HCT116 (cell line): ENCODE results near the gene CACNA2D3. TPM values are rescaled to one million over a fixed set of nuclear protein-coding genes. Genes with fewer than 3 reads are reported as not detected.

Source experiments
- ATAC-seq: fragments of 200-7000 bp; cut with Tn5 transposase; 2 replicates; pipeline ENCODE4 v1.9.1; 2020; ENCODE audit warnings: mild to moderate bottlenecking, moderate library complexity
- BruUV-seq: library from RNA; stranded (reverse); fragments of 400-500 nt; replicated peaks from 2 replicates; lab custom pipeline; 2021; lab: Mats Ljungman, UMichigan
- CTCF ChIA-PET: fragments of 300-600 bp; sonication (Branson Sonifier 250); formaldehyde crosslinking; loops from one replicate; lab custom pipeline; 2021; ENCODE audit warnings: antibody characterized with exemption; lab: Charles Lee
- POLR2A ChIA-PET: fragments of 300-600, 350-600 bp; sonication (Branson Sonifier 250); formaldehyde crosslinking; loops from one replicate; lab custom pipeline; 2021; ENCODE audit warnings: antibody characterized with exemption; lab: Charles Lee
- RAD21 ChIA-PET, 2 experiments: fragments of 300-600 bp; sonication (Branson Sonifier 250); formaldehyde crosslinking; loops; one replicate each; lab custom pipeline; 2023; ENCODE audit warnings: low total read pairs in 2 of 2; ENCODE audit not compliant: uncharacterized antibody in 2 of 2, unreplicated experiment in 2 of 2, low non-redundant PET in 1 of 2; lab: Charles Lee
- DNase-seq: peaks from one replicate; pipeline ENCODE4 v3.0.0-alpha.2; 2010; ENCODE audit warnings: low read depth, low spot score
- H2AFZ ChIP-seq: fragments of 200-600 bp; shearing (Covaris generic), sonication (generic); 2 replicates; pipeline ENCODE4 v1.6.1; 2017; ENCODE audit warnings: low read depth, mixed run types, mixed read lengths, antibody characterized with exemption, low read length; ENCODE audit not compliant: poor library complexity, severe bottlenecking
- H3K27ac ChIP-seq: 2 replicates; pipeline ENCODE4 v1.5.1; 2012; ENCODE audit warnings: low read depth, low read length
- H3K27me3 ChIP-seq: fragments of 200-600 bp; sonication (generic); 2 replicates; pipeline ENCODE4 v1.6.1; 2016; ENCODE audit warnings: mixed run types, low read length, mixed read lengths; ENCODE audit not compliant: insufficient read depth
- H3K36me3 ChIP-seq, 2 experiments: fragments of 200-500 bp in 1 of 2; fragments of 200-600 bp in 1 of 2; sonication (Bioruptor generic) in 1 of 2; sonication (generic) in 1 of 2; 2 replicates each; pipeline versions ENCODE4 v1.5.1 to v1.6.1; 2014 to 2016; ENCODE audit warnings: low read length in 2 of 2, inconsistent platforms in 1 of 2, mixed read lengths in 1 of 2, mixed run types in 1 of 2; ENCODE audit not compliant: insufficient read depth in 2 of 2, control insufficient read depth in 1 of 2
- H3K4me1 ChIP-seq, 2 experiments: fragments of 200-600 bp in 1 of 2; sonication (generic) in 1 of 2; 2 replicates each; pipeline versions ENCODE4 v1.5.1 to v1.6.1; 2012 to 2017; ENCODE audit warnings: low read length in 2 of 2, inconsistent platforms in 1 of 2, mild to moderate bottlenecking in 1 of 2, mixed read lengths in 1 of 2, mixed run types in 1 of 2, moderate library complexity in 1 of 2; ENCODE audit not compliant: insufficient read depth in 2 of 2, control insufficient read depth in 1 of 2
- H3K4me2 ChIP-seq: fragments of 200-600 bp; sonication (generic); 2 replicates; pipeline ENCODE4 v1.6.1; 2017; ENCODE audit warnings: mixed run types, low read length, mixed read lengths
- H3K4me3 ChIP-seq, 2 experiments: fragments of 200-600 bp in 1 of 2; sonication (generic) in 1 of 2; replicated peaks in 1 of 2; 2 replicates each; pipeline ENCODE4 v1.5.1; 2011 to 2016; ENCODE audit warnings: low read length in 2 of 2, control low read depth in 1 of 2, low read depth in 1 of 2, mild to moderate bottlenecking in 1 of 2, mixed read lengths in 1 of 2, mixed run types in 1 of 2
- H3K79me2 ChIP-seq: fragments of 200-600 bp; sonication (generic); 2 replicates; pipeline ENCODE4 v1.6.1; 2017; ENCODE audit warnings: mild to moderate bottlenecking, mixed run types, low read length, moderate library complexity, mixed read lengths; ENCODE audit not compliant: insufficient read depth
- H3K9ac ChIP-seq: fragments of 200-600 bp; sonication (generic); 2 replicates; pipeline ENCODE4 v1.6.1; 2016; ENCODE audit warnings: low read length, mixed read lengths
- H3K9me2 ChIP-seq: fragments of 200-600 bp; sonication (generic), shearing (Covaris generic); 2 replicates; pipeline ENCODE4 v1.6.1; 2017; ENCODE audit warnings: mixed run types, mild to moderate bottlenecking, moderate library complexity; ENCODE audit not compliant: insufficient read depth
- H3K9me3 ChIP-seq, 2 experiments: fragments of 200-500 bp in 1 of 2; fragments of 200-600 bp in 1 of 2; sonication (Bioruptor generic) in 1 of 2; sonication (generic) in 1 of 2; 2 replicates each; pipeline ENCODE4 v1.6.1; 2014 to 2017; ENCODE audit warnings: low read length in 2 of 2, mixed read lengths in 2 of 2, inconsistent platforms in 1 of 2, low read depth in 1 of 2, mild to moderate bottlenecking in 1 of 2, mixed run types in 1 of 2, moderate library complexity in 1 of 2; ENCODE audit not compliant: control insufficient read depth in 1 of 2, insufficient read depth in 1 of 2
- H4K20me1 ChIP-seq: fragments of 200-600 bp; sonication (generic), shearing (Covaris generic); 2 replicates; pipeline ENCODE4 v1.6.1; 2017; ENCODE audit warnings: mixed run types, mild to moderate bottlenecking, moderate library complexity; ENCODE audit not compliant: insufficient read depth
- ATF3 ChIP-seq: IDR thresholded peaks from 2 replicates; pipeline ENCODE4 v1.6.1; 2012
- CBX3 ChIP-seq: IDR thresholded peaks from 2 replicates; pipeline ENCODE4 v1.6.1; 2012; ENCODE audit warnings: low read depth
- CEBPB ChIP-seq: IDR thresholded peaks from 2 replicates; pipeline ENCODE4 v1.6.1; 2012; ENCODE audit warnings: low read depth
- EGR1 ChIP-seq: IDR thresholded peaks from 2 replicates; pipeline ENCODE4 v1.6.1; 2012; ENCODE audit warnings: low read depth
- JUND ChIP-seq: IDR thresholded peaks from 2 replicates; pipeline ENCODE4 v1.6.1; 2012
- SIN3A ChIP-seq: IDR thresholded peaks from 2 replicates; pipeline ENCODE4 v1.6.1; 2012; ENCODE audit warnings: low read depth
- SRF ChIP-seq: IDR thresholded peaks from 2 replicates; pipeline ENCODE4 v1.6.1; 2012; ENCODE audit warnings: low read depth
- YY1 ChIP-seq: IDR thresholded peaks from 2 replicates; pipeline ENCODE4 v1.6.1; 2011; ENCODE audit warnings: low read length, low read depth, moderate library complexity, mild to moderate bottlenecking; ENCODE audit not compliant: insufficient replicate concordance; ENCODE audit errors: extremely low read depth
- ZFX ChIP-seq: fragments of 450-650 bp; IDR thresholded peaks from 2 replicates; pipeline ENCODE4 v1.6.1; 2017
- ZNF274 ChIP-seq: fragments of 200-500 bp; sonication (Bioruptor generic); IDR thresholded peaks from 2 replicates; pipeline ENCODE4 v1.6.1; 2014; ENCODE audit warnings: mild to moderate bottlenecking, low read depth, low read length, inconsistent platforms
- intact Hi-C: fragments of 100-400 bp; cut with micrococcal nuclease; formaldehyde crosslinking; loops from 2 replicates; pipeline ENCODE4 v1.10.0; 2022
- total RNA-seq: library from RNA; stranded (reverse); gene quantifications from one replicate; pipeline ENCODE4 v1.2.1, GENCODE V29; 2021; ENCODE audit not compliant: unreplicated experiment
- TF ChIP-seq, protein P1 (sequence below), 3 experiments: fragments of 200-600 bp in 1 of 3; sonication (generic) in 1 of 3; IDR thresholded peaks in 2 of 3; conservative IDR thresholded peaks in 1 of 3; 2 replicates each; pipeline ENCODE4 v1.5.1; 2012 to 2017; ENCODE audit warnings: low read depth in 2 of 3, low read length in 2 of 3, antibody characterized with exemption in 1 of 3, borderline replicate concordance in 1 of 3, control low read depth in 1 of 3, mild to moderate bottlenecking in 1 of 3, mixed read lengths in 1 of 3, mixed run types in 1 of 3, moderate library complexity in 1 of 3; ENCODE audit not compliant: insufficient read depth in 1 of 3

CACNA2D3 gene
- total RNA-seq, 1 experiment from 2014 or later = 0.20 TPM

DNA sequence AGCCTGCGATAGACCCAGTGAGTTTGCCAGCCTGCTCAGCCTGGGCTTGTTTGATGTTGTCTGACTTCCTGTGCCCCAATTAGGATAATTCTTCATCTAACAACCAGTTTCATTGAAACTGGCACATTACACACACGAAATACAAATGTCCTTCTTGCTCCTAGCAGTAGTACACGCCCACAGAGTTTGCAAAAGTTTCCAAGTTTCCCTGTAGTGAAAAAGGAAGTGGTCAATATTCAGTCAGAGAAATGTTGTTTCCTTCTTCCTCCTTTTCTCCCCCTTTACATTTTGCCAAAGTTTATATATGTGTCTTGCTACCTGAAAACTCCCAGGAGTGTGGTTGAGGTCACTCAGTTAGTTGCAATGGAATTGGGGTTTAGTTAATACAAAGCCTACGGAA lies 863.9 kb downstream of the CACNA2D3 start:
- CTCF ChIA-PET = no interaction called here
- RAD21 ChIA-PET = no interaction called here
- no peak overlapping the region for H2AFZ ChIP-seq
- no peak overlapping the region for H3K9ac ChIP-seq
- H4K20me1 ChIP-seq = no peaks in the 10 kb centered on the region; the same call in 1 of the 2 replicates
- POLR2A ChIA-PET = no interaction called here
- H3K4me3 ChIP-seq = no peak overlapping the region
- BruUV-seq = no TSS peak
- DNase-seq (no peak), ATAC-seq (no peak)
- H3K27ac ChIP-seq = no peak overlapping the region
- H3K27me3 ChIP-seq = no peaks in the 10 kb centered on the region
- H3K9me3 ChIP-seq = peaks cover 0 to 9% of the 10 kb centered on the region in 2 experiments; a peak in 2 of 4 replicates
- intact Hi-C loops = no loop called here
- no peaks in the 10 kb centered on the region for H3K4me1 ChIP-seq
- H3K4me2 ChIP-seq = no peak overlapping the region
- H3K36me3 ChIP-seq = no peaks in the 10 kb centered on the region
- TF ChIP-seq SRF = no peak
- TF ChIP-seq EGR1 = no peak
- TF ChIP-seq, all 23 proteins: peak for 0
- Histone ChIP-seq H3K9me2 (no peaks in the 10 kb centered on the region), H3K79me2 (no peaks in the 10 kb centered on the region)

DNA sequence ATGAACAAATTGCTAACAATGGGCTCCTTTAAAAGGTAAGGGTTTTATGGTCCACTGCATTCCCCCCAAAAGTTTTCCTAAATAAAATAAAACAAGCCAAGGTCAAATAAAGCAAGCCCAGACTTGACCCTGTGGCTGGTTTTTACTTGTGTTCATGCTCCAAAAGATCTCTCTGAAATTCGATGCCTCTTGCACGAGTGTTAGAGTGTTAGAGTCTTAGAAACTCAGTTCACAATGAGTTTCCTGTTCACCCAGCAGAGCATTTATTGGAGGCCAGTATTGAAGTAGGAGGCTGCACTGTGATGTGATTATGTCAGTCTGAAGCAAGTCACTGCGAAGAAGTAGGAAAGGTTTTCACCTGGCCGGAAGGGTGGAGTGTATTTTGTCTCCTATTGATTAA lies 865.4 kb downstream of the CACNA2D3 start:
- Histone ChIP-seq H3K9me3 (peaks cover 0 to 17% of the 10 kb centered on the region in 2 experiments; a peak in 2 of 4 replicates), H3K4me2 (no peak overlapping the region), H3K36me3 (no peaks in the 10 kb centered on the region), H4K20me1 (no peaks in the 10 kb centered on the region; the same call in 1 of the 2 replicates), H3K4me1 (no peaks in the 10 kb centered on the region), H2AFZ (no peak overlapping the region), H3K27ac (no peak overlapping the region), H3K9me2 (no peaks in the 10 kb centered on the region), H3K79me2 (no peaks in the 10 kb centered on the region), H3K9ac (no peak overlapping the region), H3K4me3 (no peak overlapping the region), H3K27me3 (no peaks in the 10 kb centered on the region)
- ChIA-PET POLR2A (no interaction called here), CTCF (no interaction called here), RAD21 (no interaction called here)
- no peak for DNase-seq
- no TSS peak for BruUV-seq
- ATAC-seq = no peak
- intact Hi-C loops = no loop called here
- TF ChIP-seq ATF3 (no peak), SIN3A (no peak), CEBPB (no peak), JUND (no peak), CBX3 (no peak), EGR1 (no peak), ZFX (no peak), ZNF274 (no peak), YY1 (no peak)
- TF ChIP-seq, protein P1, sequence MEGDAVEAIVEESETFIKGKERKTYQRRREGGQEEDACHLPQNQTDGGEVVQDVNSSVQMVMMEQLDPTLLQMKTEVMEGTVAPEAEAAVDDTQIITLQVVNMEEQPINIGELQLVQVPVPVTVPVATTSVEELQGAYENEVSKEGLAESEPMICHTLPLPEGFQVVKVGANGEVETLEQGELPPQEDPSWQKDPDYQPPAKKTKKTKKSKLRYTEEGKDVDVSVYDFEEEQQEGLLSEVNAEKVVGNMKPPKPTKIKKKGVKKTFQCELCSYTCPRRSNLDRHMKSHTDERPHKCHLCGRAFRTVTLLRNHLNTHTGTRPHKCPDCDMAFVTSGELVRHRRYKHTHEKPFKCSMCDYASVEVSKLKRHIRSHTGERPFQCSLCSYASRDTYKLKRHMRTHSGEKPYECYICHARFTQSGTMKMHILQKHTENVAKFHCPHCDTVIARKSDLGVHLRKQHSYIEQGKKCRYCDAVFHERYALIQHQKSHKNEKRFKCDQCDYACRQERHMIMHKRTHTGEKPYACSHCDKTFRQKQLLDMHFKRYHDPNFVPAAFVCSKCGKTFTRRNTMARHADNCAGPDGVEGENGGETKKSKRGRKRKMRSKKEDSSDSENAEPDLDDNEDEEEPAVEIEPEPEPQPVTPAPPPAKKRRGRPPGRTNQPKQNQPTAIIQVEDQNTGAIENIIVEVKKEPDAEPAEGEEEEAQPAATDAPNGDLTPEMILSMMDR (IDR thresholded peaks at IDR 0.05 in 2 of 3, conservative IDR thresholded peaks at IDR 0.05 in 1 of 3; ENCODE audit: borderline replicate concordance in 1 of 3, insufficient read depth in 1 of 3, low read depth in 2 of 3, low read length in 2 of 3) = no peak
